ENCODE data around the gene SRSF3.
"Not testable (repeated sequence)": the region's sequence is repeated elsewhere in the genome, so short reads cannot be mapped to it uniquely, and the experiment has no call there.

The SRSF3 gene

GRCh38 chr6:36576578-36576977, 17.6 kb upstream of the SRSF3 start:
- DNase-seq, result no peak

- DNase-seq, result no peak
These were observed 16.9 kb upstream of the SRSF3 start for GRCh38 chr6:36577301-36577700.

GRCh38 chr6:36578030-36578429, 16.1 kb upstream of the SRSF3 start:
- DNase-seq, result no peak

- no peak for DNase-seq
These were observed 15.7 kb upstream of the SRSF3 start for GRCh38 chr6:36578431-36578830.

- DNase-seq, result no peak
These were observed 14.0 kb upstream of the SRSF3 start for GRCh38 chr6:36580184-36580526.

- DNase-seq, result no peak
These were observed 12.4 kb upstream of the SRSF3 start for GRCh38 chr6:36581716-36582115.

- no peak for DNase-seq
These were observed 7.6 kb upstream of the SRSF3 start for GRCh38 chr6:36586606-36587005.

- DNase-seq, result not testable (repeated sequence)
These were observed 5.1 kb upstream of the SRSF3 start for GRCh38 chr6:36589025-36589400.

GRCh38 chr6:36590237-36590636, 3.9 kb upstream of the SRSF3 start:
- no peak for DNase-seq

- peak; percentile 25 for DNase-seq
These were observed 1.9 kb upstream of the SRSF3 start for GRCh38 chr6:36592221-36592655.

GRCh38 chr6:36593569-36594028, 563 bp upstream of the SRSF3 start:
- DNase-seq, result peak; percentile 51

- no peak for DNase-seq
These were observed 868 bp downstream of the SRSF3 start for GRCh38 chr6:36594816-36595643.

GRCh38 chr6:36596356-36596755, 2.2 kb downstream of the SRSF3 start:
- DNase-seq, result no peak

GRCh38 chr6:36597775-36598174, 3.6 kb downstream of the SRSF3 start:
- no peak for DNase-seq

GRCh38 chr6:36598326-36598725, 4.2 kb downstream of the SRSF3 start:
- no peak for DNase-seq

GRCh38 chr6:36598739-36599318, 4.7 kb downstream of the SRSF3 start:
- DNase-seq, result no peak

- DNase-seq, result peak; percentile 57
These were observed 5.6 kb downstream of the SRSF3 start for GRCh38 chr6:36599791-36600209.

- DNase-seq, result no peak
These were observed 6.5 kb downstream of the SRSF3 start for GRCh38 chr6:36600564-36601146.

- not testable (repeated sequence) for DNase-seq
These were observed 7.7 kb downstream of the SRSF3 start for GRCh38 chr6:36601818-36602217.

- DNase-seq, result no peak
These were observed 9.3 kb downstream of the SRSF3 start for GRCh38 chr6:36603222-36604089.

GRCh38 chr6:36604090-36605060, 10.2 kb downstream of the SRSF3 start:
- no peak for DNase-seq

- no peak for DNase-seq
These were observed 11.0 kb downstream of the SRSF3 start for GRCh38 chr6:36605143-36605542.
